HG03103 (cell line): ENCODE results near the gene EGFL7.
"Not testable (repeated sequence)": the region's sequence is repeated elsewhere in the genome, so short reads cannot be mapped to it uniquely, and the experiment has no call there.

Experiments
- ATAC-seq: cut with Tn5 transposase; IDR thresholded peaks from one replicate; pipeline ENCODE4 v1.9.1; 2021; ENCODE audit warnings: low read depth; ENCODE audit not compliant: unreplicated experiment

EGFL7 gene

DNA sequence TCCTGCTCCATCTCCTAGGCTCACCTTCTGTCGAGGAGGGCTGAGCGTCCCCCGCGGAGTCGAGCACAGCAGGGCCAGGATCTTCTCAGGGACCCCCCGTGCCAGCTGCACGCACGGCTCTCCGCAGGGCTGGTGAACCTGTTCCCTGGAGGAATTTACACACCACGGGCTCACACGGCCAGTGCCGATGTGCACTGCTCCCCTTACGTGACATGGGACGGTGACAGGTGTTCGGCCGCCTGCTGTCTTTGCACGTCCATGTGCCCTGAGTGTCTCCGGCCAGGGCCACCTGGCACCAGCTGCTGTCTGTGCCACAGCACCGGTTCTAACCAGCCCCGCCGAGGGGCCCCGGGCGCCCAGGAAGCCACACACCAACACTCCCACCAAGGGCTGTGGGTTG is 33.2 kb downstream of the EGFL7 start:
- ATAC-seq: no peak

DNA sequence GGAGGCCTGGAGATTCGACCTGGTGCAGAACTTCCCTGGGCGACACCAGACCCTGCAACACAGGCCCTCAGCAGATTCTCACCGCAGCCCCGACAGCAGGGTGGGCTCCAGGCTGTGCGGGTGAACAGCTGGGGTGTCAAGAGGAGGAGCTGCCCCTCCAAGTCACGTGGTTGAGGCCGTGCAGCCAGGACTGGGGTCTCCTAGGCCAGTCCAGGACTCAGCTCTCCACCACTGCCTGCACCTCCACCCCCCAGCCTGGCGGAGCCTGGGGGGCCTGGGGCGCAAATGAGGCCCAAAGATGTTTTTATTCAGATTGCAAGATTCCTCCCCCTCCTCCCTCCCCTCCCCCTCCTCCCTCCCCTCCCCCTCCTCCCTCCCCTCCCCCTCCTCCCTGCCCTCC is 33.8 kb downstream of the EGFL7 start:
- ATAC-seq: no peak

DNA sequence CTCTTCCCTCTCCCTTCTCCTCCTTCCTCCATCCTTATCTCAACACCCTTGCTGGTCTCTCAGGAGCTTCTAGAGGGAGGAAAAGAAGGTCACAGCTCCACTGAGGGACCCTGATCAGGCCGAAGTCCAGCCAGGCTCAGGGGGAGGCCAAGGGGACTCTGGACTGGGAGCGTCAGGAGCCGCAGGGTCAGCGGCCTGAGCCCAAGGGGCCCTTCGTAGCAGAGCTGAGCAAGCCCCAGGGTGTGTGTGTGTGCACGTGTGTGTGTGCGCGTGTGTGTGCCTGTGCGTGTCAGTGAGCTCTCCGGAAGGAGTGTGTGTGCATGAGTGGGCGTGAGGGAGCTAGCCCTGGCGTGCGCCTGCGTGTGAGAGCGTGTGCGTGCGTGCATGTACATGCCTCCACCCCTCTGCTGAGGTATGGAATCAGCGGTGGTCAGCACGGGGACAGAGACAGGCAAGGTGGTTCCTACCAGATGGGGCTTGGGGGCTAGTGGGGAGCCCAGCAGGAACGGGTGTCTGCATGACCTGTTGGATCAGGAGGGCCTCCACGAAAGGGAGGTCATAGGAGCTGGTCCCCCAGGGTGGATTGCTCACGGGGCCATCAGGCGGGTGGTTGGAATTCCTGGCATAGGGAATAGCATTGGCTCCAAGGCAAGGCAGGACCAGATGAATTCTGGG is 34.6 kb downstream of the EGFL7 start:
- ATAC-seq: no peak

DNA sequence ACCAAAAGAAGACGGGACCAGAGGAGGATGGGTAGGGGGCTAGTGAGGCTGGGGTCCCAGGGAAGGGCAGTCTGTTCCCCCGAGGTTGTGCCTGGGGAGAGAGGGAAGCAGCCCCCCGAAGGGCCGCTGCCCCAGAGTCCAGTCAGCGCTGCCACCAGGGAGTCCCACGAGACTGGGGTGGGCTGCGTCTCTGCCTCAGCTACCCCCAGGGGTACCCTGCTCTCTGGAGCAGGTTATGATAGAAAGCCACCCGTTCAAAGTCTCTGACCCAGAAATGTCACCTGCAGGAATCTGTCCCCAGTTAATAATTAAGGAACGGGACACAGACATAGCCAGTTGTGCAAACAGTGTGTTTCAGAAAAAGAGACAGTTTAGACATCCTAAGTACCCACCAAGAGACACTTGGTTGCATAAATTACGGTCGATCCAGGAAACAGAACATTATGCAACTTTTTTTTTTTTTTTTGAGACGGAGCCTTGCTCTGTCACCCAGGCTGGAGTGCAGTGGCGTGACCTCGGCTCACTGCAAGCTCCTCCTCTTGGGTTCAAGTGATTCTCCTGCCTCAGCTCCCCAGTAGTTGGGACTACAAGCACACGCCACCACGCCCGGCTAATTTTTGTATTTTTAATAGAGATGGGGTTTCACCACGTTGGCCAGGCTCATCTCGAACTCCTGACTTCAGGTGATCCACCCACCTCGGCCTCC is 35.3 kb downstream of the EGFL7 start:
- no peak for ATAC-seq

DNA sequence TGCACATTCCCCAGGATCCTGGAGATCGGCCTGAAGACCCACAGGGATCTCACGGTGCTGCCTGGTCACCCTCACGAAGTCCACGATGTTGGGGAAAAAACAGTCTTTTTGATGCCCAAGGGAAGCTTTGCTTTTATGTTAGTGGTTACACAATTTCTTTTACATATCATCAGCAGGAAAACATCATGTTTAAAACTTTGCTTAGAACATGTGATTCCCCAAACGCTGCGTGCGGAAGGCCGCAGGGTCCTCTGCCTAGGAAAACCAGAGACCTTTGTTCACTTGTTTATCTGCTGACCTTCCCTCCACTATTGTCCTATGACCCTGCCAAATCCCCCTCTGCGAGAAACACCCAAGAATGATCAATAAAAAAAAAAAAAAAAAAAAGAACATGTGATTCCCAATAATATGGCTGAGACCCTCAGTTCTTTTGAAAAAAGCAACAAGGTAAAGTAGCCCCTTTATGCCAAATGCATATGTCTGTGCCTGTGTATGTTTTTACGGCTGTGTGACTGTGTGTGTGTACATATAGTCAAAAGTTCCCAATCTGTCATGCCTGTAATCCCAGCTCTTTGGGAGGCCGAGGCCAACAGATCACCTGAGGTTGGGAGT is 36.0 kb downstream of the EGFL7 start:
- no peak for ATAC-seq

DNA sequence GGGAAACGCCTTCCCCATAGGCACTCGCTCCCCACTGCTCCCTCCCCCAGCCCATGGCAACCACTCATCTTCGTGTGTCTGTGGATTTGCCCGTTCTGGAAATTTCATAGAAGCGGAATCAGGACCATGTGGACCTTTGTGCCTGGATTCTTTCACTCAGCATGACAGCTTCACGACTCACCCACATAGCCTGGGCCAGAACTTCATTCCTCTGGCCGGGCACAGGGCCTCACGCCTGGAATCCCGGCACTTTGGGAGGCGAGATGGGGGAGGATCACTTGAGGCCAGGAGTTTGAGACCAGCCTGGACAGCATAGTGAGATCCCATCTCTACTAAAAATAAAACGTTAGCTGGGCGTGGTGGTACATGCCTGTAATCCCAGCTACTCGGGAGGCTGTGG is 37.6 kb downstream of the EGFL7 start:
- ATAC-seq: no peak

DNA sequence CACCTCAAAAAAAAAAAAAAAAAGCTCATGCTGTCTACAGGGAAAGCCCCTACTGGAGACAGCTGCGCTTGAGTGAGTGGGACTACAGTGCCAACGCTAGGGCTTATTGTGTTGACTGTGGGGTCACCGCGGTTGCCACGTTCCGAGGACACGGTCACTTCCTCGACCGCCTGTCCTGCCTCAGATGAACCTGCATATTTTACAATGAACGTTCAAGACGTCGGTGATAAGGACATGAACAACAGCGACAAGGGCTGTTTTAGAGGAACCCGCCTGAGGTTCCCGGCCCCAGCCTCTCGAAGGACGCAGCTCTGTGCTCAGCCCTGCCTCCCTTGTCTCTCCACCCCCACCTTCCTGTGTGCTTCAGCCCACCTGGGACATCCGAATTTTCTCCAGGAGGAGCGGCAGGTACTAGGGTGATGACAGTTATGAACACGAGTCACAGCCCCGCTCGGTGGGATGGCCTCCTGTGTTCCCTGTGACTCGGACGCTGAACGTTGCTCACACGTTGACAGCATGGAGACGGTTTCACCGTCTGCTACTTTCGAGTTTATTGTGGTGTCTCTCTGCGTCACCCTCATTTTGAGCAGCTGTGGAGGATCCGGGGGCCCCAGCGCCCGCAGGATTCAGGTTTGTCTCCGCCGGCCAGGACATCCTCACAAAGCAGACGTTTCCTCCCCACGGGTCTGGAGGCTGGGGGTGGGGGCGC is 38.4 kb downstream of the EGFL7 start:
- no peak for ATAC-seq

DNA sequence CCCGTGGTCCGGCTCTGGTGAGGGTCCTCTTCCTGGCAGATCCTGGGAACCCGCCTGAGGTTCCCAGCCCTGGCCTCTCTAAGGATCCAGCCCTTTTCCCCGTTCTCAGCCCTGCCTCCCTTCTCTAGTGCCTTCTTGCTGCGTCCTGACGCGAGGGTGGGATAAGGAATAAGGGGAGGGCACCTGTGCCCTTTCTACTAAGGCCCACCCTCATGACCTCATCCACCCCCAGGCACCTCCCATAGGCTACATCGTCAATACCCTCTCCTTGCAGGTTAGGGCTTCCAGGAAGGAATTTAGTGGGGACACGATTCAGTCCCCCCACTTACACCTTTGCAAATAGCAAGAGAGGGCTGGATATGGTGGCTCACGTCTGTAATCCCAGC is 38.9 kb downstream of the EGFL7 start:
- no peak for ATAC-seq

DNA sequence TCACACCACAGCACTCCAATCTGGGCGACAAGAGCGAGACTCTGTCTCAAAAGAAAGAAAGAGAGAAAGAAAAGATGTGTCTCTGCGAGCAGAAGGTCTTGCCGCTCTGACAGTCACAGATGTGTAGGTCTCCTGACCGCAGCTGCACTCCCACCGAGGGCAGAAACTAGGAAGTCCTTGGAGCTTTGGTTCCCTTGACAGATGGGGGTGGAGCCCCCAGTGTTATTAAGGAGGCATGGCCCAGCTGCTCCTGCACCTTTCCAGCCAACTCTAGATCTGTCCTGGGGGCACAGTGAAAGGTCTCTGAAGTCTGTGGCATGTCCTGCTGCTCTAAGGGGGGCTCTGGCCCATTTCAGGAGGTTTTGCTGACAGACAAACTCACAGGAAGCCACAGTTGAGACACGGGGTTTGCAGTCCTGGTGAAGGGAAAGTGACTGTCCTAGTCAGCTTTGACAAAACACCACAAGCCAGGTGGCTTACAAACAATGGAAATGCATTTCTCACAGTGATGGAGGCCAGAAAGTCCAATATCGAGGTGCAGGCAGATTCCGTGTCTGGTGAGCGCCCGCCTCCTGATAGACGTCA is 40.7 kb downstream of the EGFL7 start:
- ATAC-seq: no peak

DNA sequence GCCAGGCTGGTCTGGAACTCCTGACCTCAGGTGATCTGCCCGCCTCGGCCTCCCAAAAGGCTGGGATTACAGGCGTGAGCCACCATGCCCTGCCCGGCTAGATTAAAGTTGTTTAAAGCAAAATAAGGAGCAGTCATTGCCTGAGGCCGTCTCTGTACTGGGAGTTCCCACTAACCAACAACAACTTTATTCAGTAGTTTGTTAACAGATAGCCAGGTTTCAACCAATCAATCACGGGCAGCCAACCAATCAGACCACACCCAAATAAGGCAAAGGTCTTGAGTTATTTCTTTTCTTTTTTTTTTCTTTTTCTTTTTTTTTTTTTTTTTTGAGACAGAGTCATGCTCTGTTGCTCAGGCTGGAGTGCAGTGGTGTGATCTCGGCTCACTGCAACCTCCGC is 42.0 kb downstream of the EGFL7 start:
- ATAC-seq: not testable (repeated sequence)

DNA sequence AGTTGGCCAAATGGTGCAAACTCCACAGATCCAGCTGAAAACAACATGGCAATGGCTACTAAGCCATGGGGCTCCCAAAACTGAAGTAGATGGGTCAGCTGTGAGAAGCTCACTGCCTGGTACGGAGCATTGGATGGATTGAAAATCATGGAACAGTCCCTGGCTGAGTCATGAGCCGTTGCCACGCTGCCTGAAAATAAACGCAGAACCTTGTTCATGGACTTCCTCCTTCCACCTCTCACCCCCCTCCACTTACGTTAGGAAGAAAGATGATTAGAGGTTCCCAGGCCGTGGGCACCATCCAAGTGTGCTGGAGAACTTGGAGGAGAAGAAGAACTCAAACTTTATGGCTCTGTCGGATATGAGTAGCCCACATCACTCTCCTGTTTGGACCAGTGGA is 42.8 kb downstream of the EGFL7 start:
- no peak for ATAC-seq

DNA sequence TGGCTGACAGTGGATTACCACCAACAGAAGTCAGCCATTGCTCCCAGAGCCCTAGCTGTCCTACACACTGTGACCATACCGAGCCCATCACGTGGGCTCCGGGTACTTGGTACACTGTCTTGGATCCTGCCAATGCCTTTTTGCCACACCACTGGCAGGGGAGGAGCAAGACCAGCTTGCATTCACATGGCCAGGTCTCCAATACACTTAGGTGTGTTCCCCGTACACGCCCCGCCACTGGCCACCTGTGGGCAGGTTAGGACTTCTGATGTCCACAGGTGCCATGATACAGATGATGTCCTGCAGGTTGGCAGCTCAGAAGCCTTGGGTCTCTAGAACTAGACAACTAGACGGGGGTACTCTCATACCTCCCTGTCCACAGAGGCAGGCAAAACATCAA is 44.3 kb downstream of the EGFL7 start:
- ATAC-seq: no peak

DNA sequence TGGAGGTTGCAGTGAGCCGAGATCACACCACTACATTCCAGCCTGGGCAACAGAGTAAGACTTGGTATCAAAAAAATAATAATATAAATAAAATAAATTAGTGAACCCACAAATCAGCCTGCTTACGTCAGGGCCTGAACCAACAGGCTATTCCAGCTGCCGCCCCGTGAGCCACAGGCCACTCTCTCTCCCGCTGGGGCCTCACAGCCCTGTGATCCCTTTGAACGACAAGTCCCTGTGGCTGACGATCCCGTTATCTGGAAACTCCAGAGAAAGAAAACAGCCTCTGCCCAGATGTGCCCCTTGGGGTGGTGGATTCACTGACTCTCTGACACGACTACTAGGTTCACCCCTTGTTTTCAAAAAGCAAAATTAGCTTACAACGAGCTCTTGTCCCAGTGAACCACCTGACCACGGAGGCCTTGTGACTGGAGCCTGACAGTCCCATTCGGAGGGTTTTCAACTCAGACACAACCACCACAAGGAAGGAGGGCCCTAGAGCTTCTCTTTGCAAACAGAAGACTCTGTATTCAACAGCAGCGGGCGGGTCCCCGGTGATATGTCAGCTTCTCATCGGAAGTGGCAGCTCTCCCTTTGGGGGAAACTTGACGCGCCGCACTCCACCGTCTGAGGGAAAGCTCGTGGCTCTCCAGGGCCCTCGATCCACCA is 45.3 kb downstream of the EGFL7 start:
- no peak for ATAC-seq

DNA sequence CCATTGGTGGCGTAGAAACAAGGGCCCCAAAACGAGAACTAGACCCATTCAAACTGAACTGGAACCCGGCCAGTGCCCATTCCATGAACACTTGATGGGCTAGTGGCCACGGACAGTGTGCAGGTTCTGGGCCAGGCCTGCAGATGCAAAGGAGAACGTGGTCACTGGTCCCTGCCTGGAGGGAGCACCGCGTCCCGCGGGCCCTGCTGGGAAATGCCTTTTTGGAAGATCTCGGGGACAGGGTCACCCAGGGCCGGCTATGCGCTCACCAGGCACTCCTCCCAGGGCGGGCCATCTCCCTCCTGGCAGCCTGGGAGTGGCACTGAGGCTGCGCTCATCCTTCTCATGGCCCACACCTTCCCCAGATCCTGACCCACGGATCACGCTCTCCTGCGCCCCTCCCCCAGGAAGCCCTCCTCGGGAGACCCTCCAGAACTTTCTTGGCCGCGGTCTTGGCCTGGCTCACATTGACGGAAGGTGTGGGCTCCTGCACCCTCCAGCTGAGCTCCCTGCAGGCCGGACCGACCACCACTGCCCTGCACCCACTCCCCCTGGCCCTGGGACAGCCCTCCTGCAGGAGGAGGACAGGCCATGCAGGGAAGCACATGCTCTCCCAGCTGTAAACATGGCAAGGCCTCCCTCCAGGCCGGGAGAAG is 46.9 kb downstream of the EGFL7 start:
- no peak for ATAC-seq

DNA sequence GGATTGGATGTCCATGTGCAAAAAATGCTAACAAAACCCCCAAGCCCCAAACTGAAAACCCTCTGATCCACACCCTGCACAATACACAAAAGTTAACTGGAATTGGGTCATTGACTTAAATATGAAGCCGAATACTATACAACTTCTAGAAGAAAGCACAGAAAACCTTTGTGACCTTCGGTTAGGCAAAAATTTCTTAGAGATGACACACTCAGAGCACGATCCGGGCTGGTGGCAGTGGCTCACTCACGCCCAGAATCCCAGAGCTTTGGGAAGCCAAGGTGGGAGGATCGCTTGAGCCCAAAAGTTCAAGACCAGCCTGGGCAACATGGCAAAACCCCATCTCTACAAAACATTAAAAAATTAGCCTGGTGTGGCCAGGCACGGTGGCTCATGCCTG is 47.8 kb downstream of the EGFL7 start:
- ATAC-seq: no peak

DNA sequence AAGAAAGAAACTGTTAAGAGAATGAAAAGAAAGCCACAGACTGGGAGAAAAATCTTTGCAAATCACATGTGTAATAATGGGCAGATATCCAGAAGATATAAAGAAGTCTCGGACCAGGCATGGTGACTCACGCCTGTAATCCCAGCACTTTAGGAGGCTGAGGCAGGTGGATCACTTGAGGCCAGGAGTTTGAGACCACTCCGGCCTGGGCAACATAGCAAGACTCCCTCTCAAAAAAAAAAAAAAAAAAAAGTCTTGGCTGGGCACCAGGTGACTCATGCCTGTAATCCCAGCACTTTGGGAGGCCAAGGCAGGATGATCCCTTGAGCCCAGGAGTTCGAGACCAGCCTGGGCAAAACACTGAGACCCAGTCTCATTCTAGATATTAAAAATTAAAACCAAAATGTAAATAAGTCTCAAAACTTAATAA is 48.5 kb downstream of the EGFL7 start:
- not testable (repeated sequence) for ATAC-seq

DNA sequence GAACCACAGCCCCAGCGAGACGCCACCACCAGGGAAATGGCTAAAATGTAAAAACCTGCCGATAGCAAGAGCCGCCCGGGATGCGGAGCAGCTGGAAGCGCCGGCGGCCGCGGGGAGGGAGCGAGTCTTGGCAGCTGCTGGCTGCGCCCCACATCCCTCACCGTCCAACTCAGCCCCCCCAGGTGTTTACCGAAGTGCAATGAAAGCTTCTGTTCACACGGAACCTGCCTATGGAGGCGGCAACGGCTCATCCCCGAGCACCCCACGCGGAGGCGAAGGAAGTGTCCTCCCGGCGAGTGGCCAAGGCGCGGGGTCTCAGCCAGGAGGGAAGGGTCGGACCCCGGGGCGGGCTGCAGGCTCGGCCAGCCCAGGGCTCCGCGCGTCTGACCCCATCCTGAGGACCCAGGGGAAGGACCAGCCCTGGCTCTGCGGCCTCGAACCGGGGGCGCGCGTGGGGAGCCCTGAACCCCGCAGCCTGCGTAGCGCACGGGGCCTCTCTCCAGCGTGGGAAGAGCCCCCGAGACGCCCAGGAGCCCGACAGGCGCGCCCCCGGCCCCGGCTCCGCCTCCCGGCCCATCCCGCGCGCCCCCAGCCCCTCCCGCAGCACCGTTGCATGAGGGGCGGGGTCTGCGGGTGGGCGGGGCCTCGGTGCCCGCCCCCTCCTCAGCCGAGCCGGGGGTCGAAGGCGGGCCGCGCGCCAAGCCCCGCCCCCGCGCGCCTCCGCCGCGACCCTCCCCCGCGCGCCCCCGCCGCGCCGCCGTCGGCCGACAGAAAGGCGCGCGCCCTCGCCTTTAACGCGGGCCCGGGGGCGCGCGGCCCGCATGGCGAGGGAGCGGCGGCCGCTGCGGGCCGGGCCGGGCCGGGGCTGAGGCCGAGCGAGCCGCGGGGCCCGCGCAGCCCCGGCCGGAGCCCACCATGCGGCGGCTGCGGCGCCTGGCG is 49.3 kb downstream of the EGFL7 start, which contains the start of gene DIPK1B:
Gene DIPK1B, plus strand, starts transcription at position 822 of the 939 bp plus-strand sequence. Its CDS starts 94 bp downstream, at position 916.
- ATAC-seq: no peak

DNA sequence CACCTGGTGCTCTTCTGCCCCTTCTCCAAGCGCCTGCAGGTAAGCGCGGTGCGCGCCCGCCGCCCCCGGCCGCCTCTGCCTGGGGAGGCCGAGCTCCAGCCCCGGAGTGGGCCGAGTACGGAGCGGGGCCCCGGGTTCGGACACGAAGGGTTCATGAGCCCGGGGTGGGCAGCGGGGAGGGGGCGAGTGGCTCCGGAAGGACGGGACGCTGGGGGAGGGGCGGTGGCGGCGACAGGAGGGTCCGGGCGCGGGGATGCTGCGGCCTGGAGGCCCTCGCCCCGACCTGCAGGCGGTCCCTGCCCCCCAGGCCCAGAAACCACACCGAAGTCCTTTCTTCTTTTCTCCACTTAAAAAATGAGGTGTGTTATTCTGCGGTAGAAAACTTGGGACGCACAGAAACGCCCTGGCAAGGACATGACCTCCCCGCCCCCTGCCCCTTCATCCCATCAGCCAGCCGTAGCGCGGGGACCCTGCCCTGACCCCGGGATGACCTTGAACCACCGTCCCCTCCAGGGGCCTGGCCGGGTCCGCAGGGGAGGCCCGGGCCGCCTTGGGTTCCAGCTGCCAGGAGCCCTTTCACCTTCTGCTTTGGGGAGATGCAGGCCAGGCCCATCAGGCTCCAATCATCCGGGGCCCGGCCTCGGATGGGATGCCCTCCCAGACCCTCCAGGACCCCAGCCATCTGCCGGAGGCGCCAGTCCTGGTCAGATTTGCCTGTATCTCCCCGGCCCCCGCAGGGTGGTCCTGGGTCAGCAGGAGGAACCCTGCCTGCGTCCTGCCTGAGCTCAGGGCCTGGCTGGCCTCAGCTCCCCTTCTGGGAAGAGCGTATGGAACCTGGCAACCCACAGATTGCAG is 50.2 kb downstream of the EGFL7 start:
- no peak for ATAC-seq
